Hippocampal formation (tissue), 2 donors: ENCODE results near the gene CAV1.

Source experiments
- DNase-seq, 2 donors: peaks; one replicate each; lab custom pipeline; 2025; lab: John Stamatoyannopoulos, UW

Gene CAV1

DNA sequence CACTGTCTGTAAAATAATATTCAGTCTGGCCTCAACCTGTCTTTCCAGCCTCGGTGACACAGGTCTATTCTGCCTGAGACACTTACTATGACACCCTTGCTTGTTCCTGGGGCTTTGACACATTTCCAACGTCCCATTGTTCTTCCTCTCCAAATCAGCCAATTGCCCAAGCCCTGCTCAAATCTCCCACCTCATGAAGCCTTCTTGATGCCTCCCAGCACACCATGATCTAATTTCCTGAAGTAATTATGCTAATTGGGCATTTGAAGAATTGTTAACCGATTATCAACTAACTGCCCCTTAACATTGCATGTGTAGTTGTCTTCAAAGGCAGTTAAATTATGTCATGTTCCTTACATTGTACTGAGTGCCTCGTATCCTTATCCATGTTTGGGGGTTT, 33.1 kb downstream of the CAV1 start:
- DNase-seq = no peak

DNA sequence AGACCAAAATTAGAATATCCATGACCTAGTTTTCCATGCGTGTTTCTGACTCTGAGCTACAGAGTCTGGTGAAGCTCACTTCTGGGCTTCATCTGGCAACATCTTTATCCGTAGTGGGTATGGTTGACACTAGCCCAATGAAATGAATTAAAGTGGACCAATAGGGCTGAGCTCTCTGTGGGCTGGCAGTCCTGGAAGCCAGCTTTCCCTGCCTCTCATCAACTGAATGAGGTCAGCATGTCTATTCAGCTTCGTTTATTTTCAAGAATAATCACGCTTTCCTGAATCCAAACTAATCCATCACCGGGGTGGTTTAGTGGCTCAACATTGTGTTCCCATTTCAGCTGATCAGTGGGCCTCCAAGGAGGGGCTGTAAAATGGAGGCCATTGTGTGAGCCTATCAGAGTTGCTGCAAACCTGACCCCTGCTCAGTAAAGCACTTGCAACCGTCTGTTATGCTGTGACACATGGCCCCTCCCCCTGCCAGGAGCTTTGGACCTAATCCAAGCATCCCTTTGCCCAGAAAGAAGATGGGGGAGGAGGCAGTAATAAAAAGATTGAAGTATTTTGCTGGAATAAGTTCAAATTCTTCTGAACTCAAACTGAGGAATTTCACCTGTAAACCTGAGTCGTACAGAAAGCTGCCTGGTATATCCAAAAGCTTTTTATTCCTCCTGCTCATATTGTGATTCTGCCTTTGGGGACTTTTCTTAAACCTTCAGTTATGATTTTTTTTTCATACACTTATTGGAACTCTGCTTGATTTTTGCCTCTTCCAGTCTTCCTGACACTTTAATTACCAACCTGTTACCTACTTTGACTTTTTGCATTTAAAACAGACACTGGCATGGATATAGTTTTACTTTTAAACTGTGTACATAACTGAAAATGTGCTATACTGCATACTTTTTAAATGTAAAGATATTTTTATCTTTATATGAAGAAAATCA, 35.5 kb downstream of the CAV1 start:
- DNase-seq = no peak

DNA sequence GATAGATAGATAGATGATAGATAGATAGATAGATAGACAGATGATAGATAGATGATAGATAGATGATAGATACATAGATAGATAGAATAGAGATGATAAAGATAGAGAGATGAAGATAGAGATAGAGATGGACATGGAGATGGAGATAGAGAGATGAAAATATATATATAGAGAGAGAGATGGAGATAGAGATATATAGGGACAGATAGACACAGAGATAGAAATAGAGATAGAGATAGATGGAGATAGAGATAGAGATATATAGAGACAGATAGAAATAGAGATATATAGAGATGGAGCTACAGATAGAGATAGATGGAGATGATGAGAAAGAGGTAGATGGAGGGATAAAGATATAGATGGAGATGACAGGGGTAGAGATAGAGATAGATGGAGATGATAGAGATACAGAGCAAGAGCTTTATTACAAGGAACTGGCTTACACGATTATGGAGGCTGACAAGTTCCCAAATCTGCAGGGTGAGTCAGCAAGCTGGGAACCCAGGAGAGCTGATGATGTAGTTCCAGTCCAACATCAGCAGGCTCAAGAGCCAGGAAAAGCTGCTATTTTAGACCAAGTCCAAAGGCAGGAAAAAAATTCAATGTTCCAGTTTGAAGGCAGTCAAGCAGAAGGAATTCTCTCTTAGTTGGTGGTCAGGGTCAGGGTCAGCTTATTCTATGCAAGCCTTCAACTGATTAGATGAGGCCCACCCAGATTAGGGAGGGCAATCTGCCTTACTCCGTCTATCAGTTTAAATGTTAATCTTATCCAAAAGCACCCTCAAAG, 37.1 kb downstream of the CAV1 start:
- DNase-seq = no peak

DNA sequence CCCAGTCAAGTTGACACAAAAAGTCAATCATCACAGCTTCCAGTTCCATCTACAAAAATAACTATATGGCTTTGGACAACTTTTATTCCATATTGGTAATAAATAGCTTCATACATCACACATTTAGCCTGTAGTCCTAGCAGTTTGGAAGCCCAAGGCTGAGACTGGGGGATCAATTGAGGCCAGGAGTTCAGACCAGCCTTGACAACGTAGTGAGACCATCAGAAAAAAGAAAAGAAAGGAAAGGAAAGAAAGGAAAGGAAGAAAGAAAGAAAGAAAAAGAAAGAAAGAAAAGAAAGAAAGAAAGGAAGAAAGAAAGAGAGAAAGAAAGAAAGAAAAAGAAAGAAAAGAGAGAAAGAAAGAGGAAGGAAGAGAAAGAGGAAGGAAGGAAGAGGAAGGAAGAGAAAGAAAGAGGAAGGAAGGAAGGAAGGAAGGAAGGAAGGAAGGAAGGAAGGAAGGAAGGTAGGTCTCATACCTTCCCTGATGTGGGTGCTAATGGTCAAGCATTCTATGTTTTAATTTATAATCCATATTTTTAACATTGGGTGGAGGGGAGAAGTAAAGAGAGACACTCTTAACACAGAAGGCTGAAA, 37.8 kb downstream of the CAV1 start:
- no peak for DNase-seq

DNA sequence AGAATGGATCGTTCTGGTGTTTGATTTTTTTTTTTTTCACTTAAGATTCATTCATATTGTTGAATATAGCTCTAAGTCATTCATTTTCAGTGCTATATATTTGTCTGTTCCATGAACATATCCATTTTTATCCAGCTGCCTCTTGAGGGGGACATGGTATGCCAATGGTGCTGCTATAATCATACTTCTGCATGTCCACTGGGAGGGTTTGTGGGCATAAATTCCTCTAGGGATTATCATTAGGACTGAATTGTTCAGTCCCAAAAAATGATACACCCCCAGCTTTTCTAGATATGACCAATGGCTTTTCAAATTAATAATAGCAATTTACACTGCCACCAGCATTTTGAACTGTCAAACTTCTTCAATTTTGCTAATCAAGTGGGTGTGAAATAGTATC, 41.1 kb downstream of the CAV1 start:
- DNase-seq = no peak

DNA sequence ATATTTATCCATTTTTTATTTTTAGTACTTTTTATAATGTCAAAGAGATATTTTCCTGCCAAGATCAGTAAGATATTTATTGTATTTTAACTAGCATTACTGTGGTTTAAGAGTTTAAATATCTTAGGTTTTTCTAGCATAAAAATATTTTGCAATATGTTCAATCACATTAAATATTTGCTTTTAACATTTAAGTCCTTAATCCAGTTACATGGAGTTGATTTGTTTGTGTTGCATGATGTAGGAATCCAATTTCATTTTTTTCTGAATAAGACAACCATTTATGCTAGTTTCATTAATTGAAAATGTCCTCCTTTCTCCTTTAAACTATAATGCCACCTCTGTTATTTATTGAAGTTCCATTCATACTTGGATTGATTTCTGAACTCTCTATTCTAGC, 41.8 kb downstream of the CAV1 start:
- DNase-seq = no peak

DNA sequence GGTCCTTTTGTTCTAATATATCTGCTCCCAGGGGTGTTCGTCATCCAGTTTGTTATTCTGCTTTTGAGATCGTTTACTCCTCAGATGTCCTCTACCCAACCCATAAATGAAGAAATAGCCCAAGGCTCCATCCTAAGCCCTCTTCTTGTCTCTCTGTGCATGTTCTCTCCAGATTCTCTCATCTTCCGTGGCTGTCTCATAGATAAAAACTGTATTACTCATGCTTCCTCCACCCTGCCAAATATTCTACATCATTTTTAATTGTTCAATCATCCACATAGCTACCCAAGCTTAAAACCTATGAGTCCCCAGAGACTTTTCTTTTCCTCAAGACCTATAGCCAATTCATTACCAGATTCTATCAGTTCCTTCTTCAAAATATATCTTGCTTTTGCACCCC, 44.9 kb downstream of the CAV1 start:
- no peak for DNase-seq

DNA sequence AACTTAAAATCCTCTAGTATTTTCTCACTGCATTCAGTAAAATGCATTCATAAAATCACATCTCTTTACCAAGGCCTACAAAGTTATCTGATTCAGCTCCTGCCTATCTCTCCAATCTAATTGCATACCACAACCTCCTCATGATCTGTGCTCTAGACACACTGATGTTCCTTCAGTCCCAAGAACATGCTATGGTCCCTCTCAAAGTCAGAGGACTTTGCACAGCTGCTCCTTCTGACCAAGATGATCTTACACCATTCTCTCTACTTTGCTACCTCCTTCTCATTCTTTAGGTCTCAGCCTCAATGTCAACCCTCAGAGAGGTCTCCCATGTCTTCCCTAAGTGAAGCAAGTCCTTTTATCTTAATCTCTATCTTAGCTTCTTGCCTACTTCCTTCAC, 45.5 kb downstream of the CAV1 start:
- DNase-seq = no peak

DNA sequence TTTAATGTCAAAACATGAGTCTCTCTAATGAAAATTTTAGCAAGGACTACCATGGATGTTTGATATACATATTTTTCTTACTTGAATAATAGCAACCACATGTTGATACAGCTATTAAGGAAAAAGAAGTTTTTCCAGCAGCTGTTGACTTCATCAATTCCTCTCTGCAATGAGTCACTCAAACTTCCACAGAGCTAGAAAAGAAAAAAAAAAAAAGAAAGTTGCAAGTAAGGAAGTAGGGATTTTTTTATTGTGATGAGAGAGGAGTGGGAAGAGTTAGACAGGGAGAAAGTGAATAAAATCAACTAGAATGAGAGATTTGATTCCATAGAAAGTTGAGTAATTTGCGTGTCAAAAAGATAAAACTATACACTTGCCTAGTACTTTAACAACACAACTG, 46.2 kb downstream of the CAV1 start:
- no peak for DNase-seq

DNA sequence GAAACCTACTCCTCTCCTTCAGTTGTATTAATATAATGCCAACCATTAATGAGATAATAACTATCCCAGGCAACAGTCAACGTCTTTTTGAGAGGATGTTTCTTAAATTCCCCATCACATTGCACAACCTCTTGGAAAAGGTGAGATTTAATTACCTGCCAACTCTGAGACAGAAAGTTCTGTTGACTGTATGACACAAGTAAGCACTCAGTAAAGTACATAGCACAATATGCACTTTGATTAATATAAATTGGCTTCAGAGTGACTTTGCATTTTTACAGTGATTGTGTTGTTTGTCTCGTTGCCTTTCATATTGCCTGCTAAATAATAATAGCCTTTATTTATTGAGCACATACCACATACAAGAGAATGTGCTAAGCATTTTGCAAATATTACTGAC, 46.7 kb downstream of the CAV1 start:
- no peak for DNase-seq

DNA sequence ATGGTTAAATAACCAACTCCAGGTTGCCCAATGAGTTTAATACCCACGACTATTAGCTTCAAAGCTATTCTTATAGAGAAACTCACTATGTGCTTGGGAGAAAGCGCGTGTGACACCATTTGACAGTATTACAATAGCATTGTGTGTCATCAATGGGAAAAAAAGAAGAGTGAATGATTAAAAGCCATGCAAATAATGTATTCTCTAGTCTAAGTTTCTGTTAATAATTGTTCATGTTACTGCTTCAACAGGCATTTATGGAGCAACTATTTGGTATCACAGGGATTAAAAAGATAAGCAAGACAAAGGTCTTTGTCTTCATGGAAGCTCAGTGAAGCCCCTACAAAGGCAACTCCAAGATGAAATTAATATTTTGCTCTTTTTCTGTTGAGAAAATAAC, 47.2 kb downstream of the CAV1 start:
- no peak for DNase-seq

DNA sequence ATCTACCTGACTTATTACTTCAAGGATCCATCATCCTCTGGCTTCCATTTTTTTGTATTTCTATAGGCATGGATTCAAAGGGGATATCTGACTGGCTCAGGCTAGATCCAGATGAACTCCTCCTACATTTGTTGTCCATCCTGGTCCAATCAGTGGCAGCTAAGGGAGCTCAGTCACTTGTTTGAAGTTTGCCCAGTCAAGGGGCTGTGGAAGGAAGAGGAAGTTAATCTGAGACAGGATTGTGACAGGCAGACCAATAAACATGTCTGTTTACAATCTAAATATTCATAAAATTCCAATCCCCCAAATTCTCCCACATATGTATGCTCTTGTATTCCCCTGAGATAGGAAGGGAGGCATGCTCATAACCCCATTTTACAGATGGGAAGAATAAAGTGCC, 48.7 kb downstream of the CAV1 start:
- no peak for DNase-seq

DNA sequence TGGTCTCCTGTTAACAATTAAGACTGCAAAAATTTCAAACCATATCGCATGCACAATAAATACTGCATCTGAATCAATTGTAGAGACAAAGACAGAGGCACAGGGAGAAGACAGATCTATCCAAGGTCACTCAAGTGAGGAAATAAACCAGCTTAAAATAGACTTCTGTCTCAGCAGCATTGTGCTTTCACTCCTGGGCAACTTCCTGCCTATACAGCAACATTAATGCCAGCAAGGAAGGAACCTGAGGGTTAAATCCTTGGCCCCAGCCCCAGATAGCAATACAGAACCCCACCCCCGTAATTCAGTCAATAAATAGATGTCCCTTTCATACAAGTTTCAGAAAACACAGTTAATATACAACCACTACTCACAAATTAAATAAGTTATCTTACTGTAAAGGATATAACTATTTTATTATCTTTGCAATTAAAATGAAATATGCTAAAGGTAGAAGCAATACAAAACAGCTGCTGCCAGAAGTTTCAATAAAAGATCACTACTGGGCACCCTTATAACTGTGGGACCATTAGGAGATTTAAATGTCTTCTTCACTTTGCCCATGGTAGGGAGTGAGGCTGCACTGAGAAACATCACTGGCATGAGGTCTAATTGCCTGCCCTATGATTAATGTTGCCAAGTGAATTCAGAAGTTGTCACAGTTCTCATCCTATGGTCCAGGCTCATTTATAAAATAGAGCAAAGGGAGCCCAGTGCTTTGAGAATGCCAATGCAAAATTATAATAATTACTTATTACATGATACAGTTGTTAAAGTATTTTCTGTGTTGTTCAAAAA, 49.4 kb downstream of the CAV1 start:
- no peak for DNase-seq

DNA sequence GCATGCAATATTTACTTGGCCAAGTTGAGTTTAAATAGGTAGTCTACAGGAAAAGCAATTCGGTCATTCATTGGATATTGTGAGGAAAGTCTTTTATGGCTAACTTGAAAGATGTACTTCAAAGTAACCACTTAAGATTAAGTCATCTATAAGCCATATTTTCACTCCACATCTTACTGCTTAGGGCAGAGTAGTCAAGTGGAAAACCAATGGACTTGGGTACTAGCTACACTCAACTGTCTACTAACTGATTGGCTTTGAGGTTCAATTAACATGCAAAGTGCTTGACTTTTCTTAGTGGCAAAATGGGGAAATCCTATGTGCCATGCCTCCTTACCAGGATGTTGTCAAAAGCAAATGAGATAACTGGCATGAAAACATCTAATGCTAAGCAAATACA, 51.0 kb downstream of the CAV1 start:
- no peak for DNase-seq

DNA sequence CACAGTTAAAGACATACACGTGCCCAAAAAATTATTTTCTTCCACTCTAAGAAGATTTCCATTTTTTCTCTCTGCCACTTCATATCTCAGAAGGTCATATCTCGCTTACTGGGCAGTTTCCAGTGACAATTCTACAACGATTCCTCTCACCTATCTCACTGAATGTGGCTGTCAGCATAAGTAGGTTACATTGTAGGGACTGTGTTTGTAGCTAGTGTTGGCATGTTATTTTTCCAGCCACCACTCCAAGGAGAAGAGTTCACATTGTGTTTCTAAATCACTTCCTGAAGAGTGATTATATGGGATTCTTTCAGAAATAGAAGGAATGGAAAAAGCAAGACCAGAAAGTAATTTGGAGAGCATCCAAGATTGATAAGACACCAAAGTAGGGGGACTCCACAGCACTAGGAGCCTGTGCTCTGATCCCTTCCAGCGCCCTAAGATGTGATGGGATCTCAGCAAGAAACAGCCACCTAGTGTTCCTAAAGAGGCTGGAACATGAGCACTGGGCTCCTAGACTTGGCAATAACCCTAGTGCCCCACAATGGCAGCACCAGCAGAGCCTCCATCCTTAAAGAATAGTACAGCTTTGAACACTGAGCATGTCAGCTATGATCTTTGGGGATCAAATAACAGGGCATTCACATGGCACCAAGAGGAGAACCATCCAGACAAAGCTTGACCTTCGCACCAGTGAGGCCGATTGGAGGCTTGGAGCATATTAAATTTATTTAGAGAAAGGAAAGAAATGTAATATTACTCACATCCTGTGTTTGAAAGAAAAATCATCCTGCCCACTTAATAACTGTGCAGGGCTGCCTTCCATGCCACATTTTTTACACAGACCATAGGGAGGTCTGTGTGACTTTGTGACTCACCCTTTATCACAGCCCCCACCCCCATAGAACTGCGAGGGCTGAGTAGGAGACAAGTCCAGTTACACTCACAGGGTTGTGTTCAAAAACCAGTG, 51.8 kb downstream of the CAV1 start:
- DNase-seq = no peak

DNA sequence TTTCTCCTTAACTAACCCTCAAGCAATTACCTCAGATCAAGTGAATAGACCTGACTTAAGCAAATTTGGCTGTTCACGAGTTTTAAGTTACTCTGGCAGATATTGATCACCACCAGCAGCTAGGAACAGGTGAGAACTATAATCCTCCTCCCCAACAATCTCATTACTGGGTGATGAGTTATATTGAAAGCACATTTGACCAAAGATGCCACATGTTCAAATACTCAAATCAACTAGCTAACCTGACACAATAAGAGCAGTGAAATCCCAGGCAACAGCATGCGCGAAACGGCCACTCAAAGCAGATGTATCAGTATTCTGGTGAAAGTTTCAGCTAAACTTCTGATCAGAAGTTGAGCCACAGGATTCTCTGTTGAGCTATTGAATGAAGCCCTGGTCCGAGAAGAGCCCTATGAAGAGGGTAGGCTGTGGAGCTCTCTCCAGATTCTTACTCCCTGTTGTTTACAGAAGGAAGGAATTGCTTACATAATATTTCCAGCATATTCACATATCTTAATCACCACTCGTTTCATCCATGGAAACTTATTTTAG, 52.6 kb downstream of the CAV1 start:
- no peak for DNase-seq

DNA sequence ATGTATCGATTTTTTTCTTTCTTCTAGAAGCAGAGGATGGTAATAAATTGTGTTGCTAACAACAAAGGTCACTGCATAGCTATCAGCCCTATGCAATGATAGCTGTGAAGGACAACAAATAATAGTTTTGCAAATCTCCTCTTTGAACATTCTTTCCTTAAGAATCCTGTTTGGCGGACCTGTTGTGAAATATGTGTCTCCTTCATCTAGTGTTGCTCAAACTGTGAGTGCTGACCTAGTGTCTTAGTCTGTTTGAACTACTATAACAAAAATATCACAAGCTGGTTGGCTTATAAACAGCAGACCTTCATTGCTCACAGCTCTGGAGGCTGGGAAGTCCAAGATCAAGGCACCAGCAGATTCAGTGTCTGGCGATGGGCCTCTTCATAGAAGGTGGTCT, 53.7 kb downstream of the CAV1 start:
- no peak for DNase-seq

DNA sequence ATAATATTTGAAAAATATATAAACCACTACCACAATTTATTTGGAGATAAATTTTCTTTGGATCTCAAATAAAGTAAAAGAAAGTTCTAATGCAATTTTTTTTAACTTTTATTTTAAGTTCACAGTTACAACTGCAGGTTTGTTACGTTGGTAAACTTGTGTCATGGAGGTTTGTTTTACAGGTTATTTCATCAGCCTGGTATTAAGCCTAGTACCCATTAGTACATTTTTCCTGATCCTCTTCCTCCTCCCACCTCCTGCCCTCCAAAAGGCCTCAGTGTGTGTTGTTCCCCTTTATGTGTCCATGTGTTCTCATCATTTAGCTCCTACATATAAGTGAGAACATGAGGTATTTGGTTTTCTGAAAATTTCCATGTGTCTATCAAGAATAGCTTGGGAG, 54.5 kb downstream of the CAV1 start:
- no peak for DNase-seq

DNA sequence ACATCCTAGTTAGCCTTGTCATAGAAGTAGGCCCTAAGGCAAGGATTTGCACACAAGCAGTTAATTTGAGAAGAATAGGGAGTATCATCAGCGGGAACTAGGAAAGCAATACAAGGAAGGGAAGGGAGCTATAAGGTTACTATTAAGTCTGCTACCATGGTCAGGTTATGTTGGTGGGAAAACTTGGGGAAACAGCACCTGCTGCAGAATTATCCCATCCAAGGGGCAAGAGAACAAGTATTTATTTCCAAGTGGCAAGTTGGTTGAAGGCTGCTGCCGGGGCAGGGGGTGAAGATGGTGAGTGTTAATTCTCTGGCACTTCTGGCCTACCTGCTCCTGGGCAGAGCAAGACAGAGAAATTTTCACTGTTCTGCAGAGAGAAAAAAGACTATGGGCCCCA, 55.0 kb downstream of the CAV1 start:
- DNase-seq = no peak

DNA sequence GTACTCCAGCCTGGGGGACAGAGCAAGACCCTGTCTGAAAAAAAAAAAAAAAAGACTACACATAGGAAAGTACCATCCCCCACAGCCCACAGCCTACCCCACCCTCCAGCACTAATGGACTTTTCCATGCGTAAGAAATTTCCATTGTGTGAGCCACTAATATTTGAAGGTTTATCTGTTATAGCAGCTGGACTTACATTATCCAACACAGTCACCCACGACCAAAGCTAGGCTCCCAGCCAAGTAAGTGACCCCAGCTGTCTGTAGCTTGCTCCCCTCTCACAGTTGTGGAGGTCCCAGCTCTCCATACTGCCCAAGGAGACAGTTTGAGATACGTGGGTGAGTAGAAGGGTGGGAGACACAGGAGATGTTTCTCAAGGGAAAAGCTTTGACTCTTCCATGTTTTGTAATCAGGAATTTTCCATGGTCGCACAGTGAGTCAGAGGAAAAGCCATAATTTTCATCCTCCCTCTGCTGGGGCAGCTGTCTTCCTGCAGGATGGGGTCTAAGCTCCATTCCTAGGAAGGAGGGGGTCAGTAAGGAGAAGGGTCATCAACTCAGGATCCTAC, 57.4 kb downstream of the CAV1 start:
- no peak for DNase-seq
